Hepatocyte (in vitro differentiated cells): ENCODE data around the gene SAMMSON. TPM values are rescaled to one million over a fixed set of nuclear protein-coding genes. Genes with fewer than 3 reads are reported as not detected.
A peak's percentile ranks its signal among the peaks of the same experiment; 100 is the strongest.

Source experiments
- DNase-seq: peaks from one replicate; pipeline ENCODE4 v3.0.0-alpha.2; 2016; ENCODE audit warnings: low spot score
- H2AFZ ChIP-seq: fragments of 200-600 bp; sonication (generic); 2 replicates; pipeline ENCODE4 v1.6.0; 2016; ENCODE audit warnings: antibody characterized with exemption, mild to moderate bottlenecking
- H3K27ac ChIP-seq: fragments of 200-600 bp; sonication (generic); 2 replicates; pipeline ENCODE4 v1.5.1; 2016; ENCODE audit warnings: mild to moderate bottlenecking
- H3K27me3 ChIP-seq: fragments of 200-600 bp; sonication (generic); 2 replicates; pipeline ENCODE4 v1.6.1; 2016
- H3K36me3 ChIP-seq: fragments of 200-600 bp; sonication (generic); replicated peaks from 2 replicates; pipeline ENCODE4 v1.5.1; 2016; ENCODE audit warnings: low read depth; ENCODE audit not compliant: insufficient read depth
- H3K4me1 ChIP-seq: fragments of 200-600 bp; sonication (generic); 2 replicates; pipeline ENCODE4 v1.5.1; 2016; ENCODE audit warnings: mild to moderate bottlenecking, moderate library complexity; ENCODE audit not compliant: insufficient read depth
- H3K4me2 ChIP-seq: fragments of 200-600 bp; sonication (generic); 2 replicates; pipeline ENCODE4 v1.6.0; 2016
- H3K4me3 ChIP-seq: fragments of 200-600 bp; sonication (generic); 2 replicates; pipeline ENCODE4 v1.5.1; 2016; ENCODE audit warnings: mild to moderate bottlenecking
- H3K79me2 ChIP-seq: fragments of 200-600 bp; sonication (generic); 2 replicates; pipeline ENCODE4 v1.6.0; 2017; ENCODE audit warnings: mild to moderate bottlenecking
- H3K9me2 ChIP-seq: fragments of 200-600 bp; sonication (generic); replicated peaks from 2 replicates; pipeline ENCODE4 v1.6.0; 2017; ENCODE audit warnings: mild to moderate bottlenecking; ENCODE audit not compliant: insufficient read depth
- H3K9me3 ChIP-seq: fragments of 200-600 bp; sonication (generic); 2 replicates; pipeline ENCODE4 v1.5.1; 2016; ENCODE audit warnings: low read depth, mild to moderate bottlenecking
- H4K20me1 ChIP-seq: fragments of 200-600 bp; sonication (generic); 2 replicates; pipeline ENCODE4 v1.6.0; 2016; ENCODE audit warnings: mild to moderate bottlenecking; ENCODE audit not compliant: insufficient read depth, poor library complexity, severe bottlenecking
- CTCF ChIP-seq: fragments of 200-600 bp; sonication (generic); IDR thresholded peaks from 2 replicates; pipeline ENCODE4 v1.5.1; 2016; ENCODE audit warnings: antibody characterized with exemption, mild to moderate bottlenecking; ENCODE audit not compliant: poor library complexity
- EZH2 ChIP-seq: fragments of 200-600 bp; sonication (generic); IDR thresholded peaks from 2 replicates; pipeline ENCODE4 v1.6.1; 2016; ENCODE audit warnings: antibody characterized with exemption, mild to moderate bottlenecking, borderline replicate concordance
- EZH2phosphoT487 ChIP-seq: fragments of 200-600 bp; sonication (generic); IDR thresholded peaks from one replicate; pipeline ENCODE4 v1.6.1; 2018; ENCODE audit warnings: antibody characterized with exemption, mild to moderate bottlenecking, low read depth, moderate library complexity; ENCODE audit not compliant: unreplicated experiment, severe bottlenecking
- WGBS: methylation state at CpG from one replicate; pipeline ENCODE4 v1.1.6; 2016; ENCODE audit warnings: low lambda C conversion rate; ENCODE audit errors: missing lambda C conversion rate; 5-methylcytosine and 5-hydroxymethylcytosine counted together
- polyA plus RNA-seq: library from polyadenylated mRNA; unstranded; fragments of >200 nt; fragmentation: Nextera tagmentation; extraction: Ambion mirVana; gene quantifications from 2 replicates; pipeline ENCODE4 v1.2.1, GENCODE V29; 2016
- total RNA-seq: library from RNA; depleted of rRNA; stranded (reverse); fragments of >200 nt; gene quantifications from 2 replicates; pipeline ENCODE4 v1.2.3, GENCODE V29; 2014

SAMMSON gene
- total and polyA plus RNA-seq, 2 experiments from 2014 or later = 0.10 TPM; not detected in 1

GRCh38 chr3:70000563-70001081 lies 1.1 kb downstream of the SAMMSON start:
- H3K4me3 ChIP-seq = no peak overlapping the region
- TF ChIP-seq EZH2 (no peak), CTCF (no peak), EZH2phosphoT487 (no peak)
- H3K9me3 ChIP-seq = no peaks in the 10 kb centered on the region
- H3K79me2 ChIP-seq = no peaks in the 10 kb centered on the region
- WGBS = 28% methylated on average over 4 of the region's 4 CpGs
- H3K4me1 ChIP-seq = peaks cover 14% of the 10 kb centered on the region
- H3K27ac ChIP-seq = peak overlapping the region; percentile 21
- no peaks in the 10 kb centered on the region for H3K9me2 ChIP-seq
- no peak overlapping the region for H2AFZ ChIP-seq
- no peaks in the 10 kb centered on the region for H3K36me3 ChIP-seq
- peak overlapping the region; percentile 44 for H3K4me2 ChIP-seq
- no peaks in the 10 kb centered on the region for H4K20me1 ChIP-seq
- H3K27me3 ChIP-seq = no peaks in the 10 kb centered on the region
- peak; percentile 11 for DNase-seq

- Histone ChIP-seq H3K27ac (no peak overlapping the region), H3K27me3 (no peaks in the 10 kb centered on the region), H3K79me2 (no peaks in the 10 kb centered on the region), H3K4me1 (peaks cover 14% of the 10 kb centered on the region), H3K9me3 (no peaks in the 10 kb centered on the region), H3K4me2 (no peak overlapping the region), H2AFZ (no peak overlapping the region), H3K9me2 (no peaks in the 10 kb centered on the region), H4K20me1 (no peaks in the 10 kb centered on the region), H3K4me3 (no peak overlapping the region), H3K36me3 (no peaks in the 10 kb centered on the region)
- TF ChIP-seq EZH2phosphoT487 (no peak), CTCF (no peak), EZH2 (no peak)
- DNase-seq = no peak
Observed at GRCh38 chr3:70003119-70003518, 3.6 kb downstream of the SAMMSON start.

- no peaks in the 10 kb centered on the region for H3K27me3 ChIP-seq
- H3K4me2 ChIP-seq = no peak overlapping the region
Observed at GRCh38 chr3:70006089-70006488, 6.6 kb downstream of the SAMMSON start.

More at GRCh38 chr3:70006089-70006488, 6.6 kb downstream of the SAMMSON start:
- H4K20me1 ChIP-seq = no peaks in the 10 kb centered on the region
- no peaks in the 10 kb centered on the region for H3K9me2 ChIP-seq
- 89% methylated on average over 4 of the region's 4 CpGs for WGBS
- no peak overlapping the region for H2AFZ ChIP-seq
- H3K36me3 ChIP-seq = no peaks in the 10 kb centered on the region
- H3K4me1 ChIP-seq = no peaks in the 10 kb centered on the region
- no peak for DNase-seq
- H3K79me2 ChIP-seq = no peaks in the 10 kb centered on the region
- no peak overlapping the region for H3K27ac ChIP-seq
- no peak for TF ChIP-seq CTCF
- no peak for TF ChIP-seq EZH2
- no peak for TF ChIP-seq EZH2phosphoT487
- no peaks in the 10 kb centered on the region for H3K9me3 ChIP-seq
- no peak overlapping the region for H3K4me3 ChIP-seq
